Stomach smooth muscle (tissue), 2 donors: ENCODE measurements around the gene DCTN2.

Experiments
- H3K27ac ChIP-seq: one replicate; pipeline ENCODE4 v1.7.0; 2013; ENCODE audit warnings: mild to moderate bottlenecking, low read length, inconsistent platforms
- H3K27me3 ChIP-seq, 2 donors: one replicate each; pipeline ENCODE4 v1.7.0; 2013; ENCODE audit warnings: low read length in 2 of 2; ENCODE audit not compliant: insufficient read depth in 2 of 2, control insufficient read depth in 1 of 2
- H3K36me3 ChIP-seq, 2 donors: one replicate each; pipeline ENCODE4 v1.7.0; 2013; ENCODE audit warnings: low read length in 2 of 2; ENCODE audit not compliant: control insufficient read depth in 2 of 2, insufficient read depth in 2 of 2
- H3K4me1 ChIP-seq: one replicate; pipeline ENCODE4 v1.7.0; 2013; ENCODE audit warnings: low read length; ENCODE audit not compliant: control insufficient read depth, insufficient read depth
- H3K4me3 ChIP-seq, 2 donors: one replicate each; pipeline ENCODE4 v1.7.0; 2013; ENCODE audit warnings: low read length in 2 of 2
- H3K9ac ChIP-seq, 2 donors: one replicate each; pipeline ENCODE4 v1.7.0; 2013; ENCODE audit warnings: low read length in 2 of 2, mild to moderate bottlenecking in 1 of 2
- H3K9me3 ChIP-seq, 2 donors: one replicate each; pipeline ENCODE4 v1.7.0; 2013; ENCODE audit warnings: low read length in 2 of 2; ENCODE audit not compliant: control insufficient read depth in 2 of 2
- donor health status: healthy.
- donor health status: Pancreatic carcinoma.

Gene DCTN2

DNA sequence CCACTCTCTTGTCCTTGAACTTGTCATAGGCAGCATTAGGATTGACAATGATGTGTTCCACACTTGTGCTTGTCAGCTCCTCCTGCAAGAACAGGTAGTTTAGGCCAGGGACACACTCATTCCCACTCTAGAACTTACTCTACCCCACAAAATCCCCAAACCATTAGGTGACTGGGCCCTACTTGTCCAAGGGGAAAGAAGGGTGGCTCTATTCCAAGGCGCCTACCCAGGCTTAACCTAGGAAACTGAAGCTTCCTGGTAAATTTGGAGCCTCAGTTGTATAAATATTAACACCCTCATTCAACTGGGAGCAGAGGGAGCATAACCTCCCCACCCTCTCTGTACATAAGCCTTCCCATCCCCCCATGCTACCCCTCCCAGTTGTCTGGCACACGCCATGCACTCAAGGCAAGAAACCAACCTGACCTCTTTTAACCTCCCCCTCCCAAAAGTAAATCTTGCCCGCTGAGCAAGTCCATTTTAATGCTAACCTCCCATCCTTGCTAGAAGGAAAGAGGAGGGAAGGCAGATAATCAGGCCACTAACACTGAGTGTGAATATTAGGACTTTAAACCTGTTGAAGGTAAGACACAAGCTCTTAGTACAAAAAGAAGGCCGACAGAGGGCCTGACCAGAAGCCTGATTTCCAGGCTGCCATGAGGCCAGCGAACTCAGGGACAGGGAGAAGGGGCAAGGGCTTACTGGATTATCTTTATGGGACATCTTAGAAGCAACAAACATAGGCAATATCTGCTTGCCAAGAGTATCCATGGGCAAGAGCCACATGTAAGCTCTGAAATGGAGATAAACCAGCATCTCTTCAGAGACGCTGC is 11.0 kb downstream of the DCTN2 start:
- Histone ChIP-seq H3K27ac (no peak overlapping the region), H3K4me3 (no peak overlapping the region), H3K9me3 (no peaks in the 10 kb centered on the region), H3K4me1 (no peaks in the 10 kb centered on the region), H3K9ac (no peak overlapping the region), H3K36me3 (peaks cover 48 to 68% of the 10 kb centered on the region in 2 donors), H3K27me3 (no peaks in the 10 kb centered on the region)

- Histone ChIP-seq H3K27me3 (no peaks in the 10 kb centered on the region), H3K36me3 (peaks cover 56 to 71% of the 10 kb centered on the region in 2 donors), H3K4me1 (no peaks in the 10 kb centered on the region), H3K9ac (no peak overlapping the region), H3K27ac (no peak overlapping the region), H3K4me3 (no peak overlapping the region), H3K9me3 (no peaks in the 10 kb centered on the region)
Measured at GRCh38 chr12:57534991-57535543, 11.9 kb downstream of the DCTN2 start.

DNA sequence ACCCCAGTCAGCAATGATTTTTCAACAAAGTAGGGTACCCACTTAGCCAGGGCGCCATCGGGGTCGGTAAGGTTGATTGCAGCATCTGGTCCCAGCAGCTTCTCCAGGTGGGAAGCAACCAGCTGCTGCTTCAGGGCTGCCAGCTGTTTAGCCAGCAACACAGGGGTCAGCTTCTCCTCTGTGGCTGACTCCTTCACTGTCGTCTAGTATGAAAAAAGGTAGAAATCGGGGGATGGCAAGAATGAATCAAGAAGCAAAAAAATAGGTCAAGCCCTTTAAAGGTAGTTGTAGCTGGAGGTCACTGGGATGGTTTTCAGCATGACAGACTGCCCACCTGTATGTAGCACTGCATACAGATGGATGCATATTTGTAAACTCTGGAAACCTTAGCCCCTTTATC is 12.7 kb downstream of the DCTN2 start:
- H3K9me3 ChIP-seq: no peaks in the 10 kb centered on the region
- no peaks in the 10 kb centered on the region for H3K4me1 ChIP-seq
- peaks cover 60 to 72% of the 10 kb centered on the region in 2 donors for H3K36me3 ChIP-seq

DNA sequence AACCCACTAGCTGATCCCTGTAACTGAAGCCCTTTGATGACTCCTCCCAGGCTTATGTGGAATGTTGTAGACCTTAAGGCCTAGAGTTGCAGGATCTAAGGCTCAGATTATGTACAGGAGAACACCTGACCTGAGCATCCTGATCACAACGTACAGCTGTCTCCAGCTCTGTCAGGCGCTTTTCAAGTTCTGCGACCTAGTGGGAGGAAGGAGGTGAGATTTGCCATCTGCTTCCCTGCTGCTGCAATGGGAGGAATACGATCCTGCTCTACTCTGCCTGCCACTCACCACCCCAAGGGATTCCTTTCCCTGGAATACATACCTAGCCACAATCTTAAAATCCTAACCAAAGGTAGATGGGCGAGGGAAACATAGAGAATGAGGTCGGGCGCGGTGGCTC is 13.9 kb downstream of the DCTN2 start:
- H3K27ac ChIP-seq: no peak overlapping the region
- H3K4me1 ChIP-seq: no peaks in the 10 kb centered on the region
- no peak overlapping the region for H3K4me3 ChIP-seq
- no peak overlapping the region for H3K9ac ChIP-seq
- H3K9me3 ChIP-seq: no peaks in the 10 kb centered on the region
- H3K36me3 ChIP-seq: peaks cover 62 to 67% of the 10 kb centered on the region in 2 donors
- no peaks in the 10 kb centered on the region for H3K27me3 ChIP-seq

More for the DNA sequence above, 12.7 kb downstream of the DCTN2 start:
- Histone ChIP-seq H3K4me3 (no peak overlapping the region), H3K27ac (no peak overlapping the region), H3K27me3 (no peaks in the 10 kb centered on the region), H3K9ac (no peak overlapping the region)

GRCh38 chr12:57531836-57532235 is 15.2 kb downstream of the DCTN2 start:
- Histone ChIP-seq H3K27me3 (no peaks in the 10 kb centered on the region), H3K4me1 (no peaks in the 10 kb centered on the region), H3K36me3 (peaks cover 66 to 69% of the 10 kb centered on the region in 2 donors), H3K27ac (no peak overlapping the region), H3K9me3 (no peaks in the 10 kb centered on the region), H3K9ac (no peak overlapping the region), H3K4me3 (no peak overlapping the region)

DNA sequence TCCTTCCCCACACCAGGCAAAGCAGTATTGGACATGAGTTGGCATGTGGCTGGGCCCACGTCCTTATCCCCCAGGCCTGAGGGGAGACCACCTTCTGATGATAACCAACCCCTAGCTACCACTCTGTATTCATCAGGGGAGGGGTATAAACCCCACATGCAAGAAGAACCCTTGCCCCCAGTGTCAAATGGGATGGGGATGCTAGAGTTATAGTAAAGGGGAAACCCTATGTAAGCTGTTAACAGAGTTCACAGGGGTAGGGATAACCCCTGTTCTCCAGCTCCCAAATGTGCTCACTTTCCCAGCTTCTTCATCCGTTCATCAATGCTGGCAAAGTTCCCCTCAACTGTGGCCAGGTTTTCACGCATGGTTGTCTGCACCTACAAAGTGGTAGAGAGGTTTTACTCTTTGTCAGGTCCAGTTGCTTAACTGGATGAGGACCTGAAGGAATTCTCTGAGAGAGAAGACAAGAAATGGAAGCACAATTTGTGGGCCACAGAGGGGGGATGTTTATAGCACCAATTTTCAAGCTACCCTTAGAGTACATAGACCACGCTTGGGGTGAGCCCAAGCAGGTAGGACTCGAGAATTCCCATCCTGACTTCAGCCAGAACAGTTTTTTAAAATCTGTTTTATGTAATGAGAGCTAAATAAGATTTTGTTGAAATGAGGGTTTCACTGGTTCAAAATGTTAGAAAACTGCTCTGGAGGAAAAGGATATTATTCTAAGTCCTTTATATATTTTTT is 16.4 kb downstream of the DCTN2 start:
- H3K27me3 ChIP-seq: no peaks in the 10 kb centered on the region
- H3K9ac ChIP-seq: peak overlapping the region; percentile 36 to 46
- peaks cover 62 to 76% of the 10 kb centered on the region in 2 donors for H3K36me3 ChIP-seq
- no peaks in the 10 kb centered on the region for H3K9me3 ChIP-seq
- H3K27ac ChIP-seq: no peak overlapping the region
- H3K4me1 ChIP-seq: peaks cover 4% of the 10 kb centered on the region
- no peak overlapping the region for H3K4me3 ChIP-seq

DNA sequence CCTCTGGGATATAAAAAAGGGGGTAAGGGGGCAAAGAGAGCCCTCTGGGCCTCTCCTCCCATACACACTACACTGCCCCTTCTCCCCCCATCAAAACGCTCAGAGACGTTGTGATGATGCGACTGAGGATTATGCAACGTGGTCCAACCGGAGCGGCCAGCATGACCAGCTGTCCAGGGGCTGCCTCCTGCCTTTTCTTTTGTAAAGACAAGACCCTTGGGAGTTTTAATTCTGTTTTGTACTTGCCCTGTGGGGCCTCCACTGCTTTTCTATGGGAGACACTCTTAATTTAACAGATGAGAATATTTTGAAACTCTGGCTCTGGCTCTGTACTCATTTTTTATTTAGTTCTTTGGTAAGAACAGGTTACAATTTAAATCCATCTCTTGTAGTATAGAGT is 17.2 kb downstream of the DCTN2 start:
- Histone ChIP-seq H3K4me3 (no peak overlapping the region), H3K4me1 (peaks cover 9% of the 10 kb centered on the region), H3K9me3 (no peaks in the 10 kb centered on the region), H3K27ac (no peak overlapping the region), H3K36me3 (peaks cover 57 to 71% of the 10 kb centered on the region in 2 donors), H3K27me3 (no peaks in the 10 kb centered on the region), H3K9ac (peak overlapping the region in 1 of 2 donors; percentile 46)

GRCh38 chr12:57528831-57529555 is 18.0 kb downstream of the DCTN2 start:
- Histone ChIP-seq H3K4me3 (no peak overlapping the region), H3K36me3 (peaks cover 56 to 68% of the 10 kb centered on the region in 2 donors), H3K27ac (no peak overlapping the region), H3K4me1 (peaks cover 17% of the 10 kb centered on the region), H3K9me3 (no peaks in the 10 kb centered on the region), H3K9ac (no peak overlapping the region), H3K27me3 (no peaks in the 10 kb centered on the region)

DNA sequence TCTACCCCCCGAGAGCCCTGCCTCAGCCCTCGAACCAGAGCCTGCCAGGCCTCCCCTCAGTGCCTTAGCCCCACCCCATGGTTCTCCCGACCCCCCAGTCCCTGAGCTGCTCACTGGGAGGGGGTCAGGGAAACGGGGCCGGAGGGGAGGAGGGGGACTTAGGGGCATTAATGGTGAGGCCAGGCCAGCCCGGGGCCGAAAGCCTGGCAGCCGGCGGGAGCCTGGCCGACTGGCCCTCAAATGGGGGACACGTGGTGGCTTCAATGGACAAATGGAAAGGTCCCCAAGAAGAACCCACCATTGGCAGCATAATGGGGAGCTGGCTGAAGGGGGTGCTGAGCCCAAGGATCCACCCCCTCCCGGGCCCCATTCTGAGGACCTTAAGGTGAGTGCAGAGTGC is 18.8 kb downstream of the DCTN2 start:
- Histone ChIP-seq H3K9me3 (no peaks in the 10 kb centered on the region), H3K27me3 (no peaks in the 10 kb centered on the region), H3K36me3 (peaks cover 51 to 62% of the 10 kb centered on the region in 2 donors), H3K27ac (no peak overlapping the region), H3K4me3 (no peak overlapping the region), H3K9ac (no peak overlapping the region), H3K4me1 (peaks cover 24% of the 10 kb centered on the region)

DNA sequence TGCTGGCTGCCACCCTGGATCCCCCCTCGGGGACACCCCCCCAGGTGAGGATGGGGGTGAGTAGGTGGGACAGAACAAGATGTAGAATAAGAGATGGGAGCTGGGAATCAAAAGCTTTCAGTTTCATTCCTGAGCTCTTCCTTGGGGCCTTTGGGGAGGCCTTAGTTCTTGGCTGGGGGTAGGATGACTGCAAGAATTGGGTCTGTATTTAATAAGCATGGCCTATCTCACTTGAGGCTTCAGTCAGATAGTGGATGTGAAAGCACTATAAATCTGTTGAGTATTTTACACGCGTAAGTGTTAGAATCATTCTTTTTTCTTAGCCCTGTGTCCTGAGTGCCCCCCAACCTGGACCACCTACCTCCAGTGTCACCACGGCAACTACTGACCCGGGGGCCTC is 19.8 kb downstream of the DCTN2 start:
- H3K4me3 ChIP-seq: no peak overlapping the region
- no peak overlapping the region for H3K27ac ChIP-seq
- H3K27me3 ChIP-seq: no peaks in the 10 kb centered on the region
- H3K36me3 ChIP-seq: peaks cover 41 to 53% of the 10 kb centered on the region in 2 donors
- H3K9me3 ChIP-seq: no peaks in the 10 kb centered on the region
- H3K9ac ChIP-seq: no peak overlapping the region
- peaks cover 26% of the 10 kb centered on the region for H3K4me1 ChIP-seq
